Vein endothelial cell (primary cell): ENCODE results near the gene EPS8. TPM values are rescaled to one million over a fixed set of nuclear protein-coding genes. Genes with fewer than 3 reads are reported as not detected.

Experiments
- small RNA-seq: library from RNA; depleted of rRNA; stranded (forward); fragments of <200 nt; gene quantifications from one replicate; pipeline ENCODE3, GENCODE V24; 2012
- total RNA-seq: library from RNA; depleted of rRNA; stranded (reverse); fragments of >200 nt; gene quantifications from 2 replicates; pipeline ENCODE4 v1.2.3, GENCODE V29; 2012

Gene EPS8
- total RNA-seq, result 34.3 and 38.2 TPM in 2 replicates

DNA sequence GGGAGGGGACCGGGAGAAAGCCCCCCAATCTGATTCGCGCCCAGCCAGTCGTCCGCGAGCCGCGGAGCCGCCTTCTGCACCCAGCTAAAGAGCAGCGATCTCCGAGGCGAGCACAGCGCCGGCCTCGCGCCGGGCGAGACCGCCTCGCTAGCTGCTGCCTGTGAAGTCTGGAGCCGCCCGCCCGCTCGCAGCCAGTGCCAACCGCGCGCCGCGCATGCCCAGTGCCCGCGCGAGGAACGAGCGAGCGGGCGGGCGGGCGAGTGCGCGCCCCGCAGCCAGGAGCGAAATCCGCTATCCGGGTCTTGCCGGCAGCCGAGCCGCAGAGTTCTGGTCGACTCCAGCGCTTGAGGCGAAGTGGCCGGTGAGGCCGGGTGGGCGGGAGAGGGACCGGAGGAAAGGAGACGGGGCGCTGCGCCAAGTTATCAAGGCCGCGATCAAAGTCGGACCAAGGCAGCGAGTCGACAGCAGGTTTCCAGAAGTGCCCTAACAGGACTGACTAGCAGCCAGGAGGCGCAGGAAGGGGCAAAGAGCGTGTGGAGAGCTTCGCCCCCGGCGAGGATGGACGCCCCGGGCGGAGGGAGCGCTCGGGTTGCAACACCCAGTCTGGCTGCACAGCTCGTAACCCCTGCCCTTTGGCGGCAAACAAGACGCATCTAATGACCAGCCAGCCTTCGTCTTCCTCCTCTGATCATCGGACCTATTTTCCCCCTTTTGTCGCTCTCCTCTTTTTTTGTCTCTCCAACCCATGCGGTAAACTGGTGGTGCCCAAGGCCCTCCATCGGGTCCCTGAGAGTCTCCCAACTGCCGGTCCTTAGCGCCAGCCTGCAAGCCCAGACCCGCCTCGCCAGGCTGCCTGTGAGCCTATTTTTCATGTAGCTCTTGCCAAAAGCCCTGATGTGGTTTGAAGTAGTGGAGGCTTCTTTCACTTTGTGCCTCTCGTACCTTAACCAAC is at the start of gene EPS8:
Gene EPS8, minus strand, starts transcription at position 169 of the 952 bp plus-strand sequence. CDS start 106,437 bp downstream, outside the sequence.

Small RNAs within 50 kb of the gene (small RNA-seq; reads per million reads assigned to genes)
- not detected for gene RNU6-251P

Other genes with a start within 250 kb of the EPS8 start
- 96.4 and 112 TPM in 2 replicates for gene STRAP, start 93.0 kb upstream of the EPS8 start, total RNA-seq
- 60.4 and 71.9 TPM in 2 replicates for gene DERA, start 121.9 kb upstream of the EPS8 start, total RNA-seq